K562 (cell line): ENCODE results near the gene SEMA3F. TPM values are rescaled to one million over a fixed set of nuclear protein-coding genes. Genes with fewer than 3 reads are reported as not detected.
A peak's percentile ranks its signal among the peaks of the same experiment; 100 is the strongest.

Experiments used
- ATAC-seq: fragments of 200-7000 bp; cut with Tn5 transposase; 3 replicates; pipeline ENCODE4 v1.9.1; 2020; ENCODE audit warnings: moderate library complexity
- BruUV-seq: library from RNA; stranded (reverse); fragments of 400-500 nt; replicated peaks from 2 replicates; lab custom pipeline; 2021; lab: Mats Ljungman, UMichigan
- CTCF ChIA-PET: fragments of 300-600 bp; formaldehyde crosslinking; extraction: SDS; loops from one replicate; lab custom pipeline; 2021; ENCODE audit warnings: low intra/inter-chr PET ratio; lab: Yijun Ruan, JAX
- POLR2A ChIA-PET: fragments of 300-600, 350-650 bp; sonication (Branson Sonifier 250); formaldehyde crosslinking; extraction: SDS; loops from one replicate; lab custom pipeline; 2021; ENCODE audit warnings: antibody characterized with exemption, inconsistent platforms; lab: Yijun Ruan, JAX
- DNase-seq, 4 experiments: peaks; one replicate each; pipeline versions ENCODE4 v3.0.0 to v3.0.0-alpha.2; 2011 to 2018; ENCODE audit warnings: low spot score in 3 of 4, mixed read lengths in 3 of 4; ENCODE audit errors: extremely low read depth in 1 of 4
- FAIRE-seq: peaks from 2 replicates; lab custom pipeline; 2011; peaks lifted over from hg19 to GRCh38; lab: Jason Lieb, UNC
- H2AFZ ChIP-seq: 2 replicates; pipeline ENCODE4 v1.6.0; 2011; ENCODE audit warnings: low read depth, low read length, control low read depth, inconsistent platforms
- H3K27ac ChIP-seq: fragments of 200-600 bp; 3 replicates; pipeline ENCODE4 v1.8.0; 2011; ENCODE audit warnings: low read depth, mild to moderate bottlenecking, control low read depth, inconsistent platforms, low read length, moderate library complexity, mixed read lengths; ENCODE audit errors: extremely low read depth
- H3K27me3 ChIP-seq, 2 experiments: fragments of 300-600 bp in 1 of 2; 2 replicates in 1 of 2; 3 replicates in 1 of 2; pipeline versions ENCODE4 v1.6.0 to v1.8.0; 2011; ENCODE audit warnings: inconsistent platforms in 2 of 2, low read length in 2 of 2, mild to moderate bottlenecking in 1 of 2, mixed read lengths in 1 of 2, moderate library complexity in 1 of 2; ENCODE audit not compliant: control insufficient read depth in 2 of 2, insufficient read depth in 2 of 2
- H3K36me3 ChIP-seq: fragments of 300-600 bp; 3 replicates; pipeline ENCODE4 v1.8.0; 2011; ENCODE audit warnings: mild to moderate bottlenecking, low read length, inconsistent platforms; ENCODE audit not compliant: control insufficient read depth, insufficient read depth
- H3K4me1 ChIP-seq, 2 experiments: fragments of 200-600 bp in 1 of 2; replicated peaks in 1 of 2; 2 replicates in 1 of 2; 3 replicates in 1 of 2; pipeline versions ENCODE4 v1.5.1 to v1.8.0; 2011; ENCODE audit warnings: inconsistent platforms in 2 of 2, low read length in 2 of 2, mild to moderate bottlenecking in 1 of 2, mixed read lengths in 1 of 2, moderate library complexity in 1 of 2; ENCODE audit not compliant: control insufficient read depth in 2 of 2, insufficient read depth in 2 of 2
- H3K4me2 ChIP-seq: 2 replicates; pipeline ENCODE4 v1.6.1; 2011; ENCODE audit warnings: low read length, control low read depth, inconsistent platforms, mixed read lengths; ENCODE audit not compliant: insufficient read depth
- H3K4me3 ChIP-seq: fragments of 200-600 bp; sonication (generic), shearing (Covaris generic); 2 replicates; pipeline ENCODE4 v1.5.1; 2016; ENCODE audit warnings: control low read depth, inconsistent platforms
- H3K79me2 ChIP-seq: fragments of 200-600 bp; 3 replicates; pipeline ENCODE4 v1.8.0; 2011; ENCODE audit warnings: low read length, inconsistent platforms; ENCODE audit not compliant: control insufficient read depth, insufficient read depth
- H3K9ac ChIP-seq, 2 experiments: 2 replicates each; pipeline versions ENCODE4 v1.6.0 to v1.6.1; 2011; ENCODE audit warnings: low read depth in 2 of 2, low read length in 2 of 2, control low read depth in 1 of 2, inconsistent platforms in 1 of 2, mild to moderate bottlenecking in 1 of 2, mixed read lengths in 1 of 2; ENCODE audit not compliant: insufficient read depth in 1 of 2
- H3K9me1 ChIP-seq: one replicate; pipeline ENCODE4 v1.6.0; 2011; ENCODE audit warnings: inconsistent platforms, mild to moderate bottlenecking, low read length, moderate library complexity; ENCODE audit not compliant: control insufficient read depth, insufficient read depth
- H3K9me3 ChIP-seq: replicated peaks from 2 replicates; pipeline ENCODE4 v1.5.1; 2011; ENCODE audit warnings: low read depth, low read length, inconsistent platforms; ENCODE audit not compliant: control insufficient read depth, insufficient read depth
- H4K20me1 ChIP-seq: replicated peaks from 2 replicates; pipeline ENCODE4 v1.6.1; 2011; ENCODE audit warnings: low read length, inconsistent platforms, mixed read lengths; ENCODE audit not compliant: control insufficient read depth, insufficient read depth
- POLR2AphosphoS2 ChIP-seq: IDR thresholded peaks from 2 replicates; pipeline ENCODE4 v1.6.1; 2012; ENCODE audit warnings: low read length, improper control_type of control experiment
- USF1 ChIP-seq: sonication (generic); formaldehyde crosslinking; IDR thresholded peaks from 2 replicates; pipeline ENCODE4 v1.9.0; 2022; ENCODE audit warnings: mild to moderate bottlenecking, missing genetic modification reagents
- WGBS: fragments of 100-300 bp; shearing (Covaris generic); methylation state at CpG from one replicate; pipeline ENCODE4 v1.1.6; 2016; ENCODE audit warnings: low coverage, mixed read lengths; ENCODE audit not compliant: insufficient coverage; ENCODE audit errors: missing lambda C conversion rate; 5-methylcytosine and 5-hydroxymethylcytosine counted together
- in situ Hi-C: fragments of 300-500 bp; cut with MboI; formaldehyde crosslinking; loops from 4 replicates; pipeline ENCODE4 v1.15.0; 2018; ENCODE audit warnings: inconsistent platforms, mixed read lengths
- intact Hi-C: fragments of 100-400 bp; cut with micrococcal nuclease; formaldehyde crosslinking; loops from 2 replicates; pipeline ENCODE4 v1.14.2; 2022
- polyA plus RNA-seq, 8 experiments: library from polyadenylated mRNA; depleted of rRNA in 4 of 8; stranded (reverse) in 5 of 8; unstranded in 3 of 8; fragments of >200 nt; fragmentation: Nextera tagmentation in 2 of 8; fragmentation: Illumina TruSeq in 1 of 8; extraction: Ambion mirVana in 2 of 8; extraction: Trizol in 1 of 8; gene quantifications; 2 replicates each; pipeline versions ENCODE4 v1.2.1 to v1.2.3, GENCODE V29; 2011 to 2014; ENCODE audit warnings: inconsistent platforms in 1 of 8, missing spikeins in 1 of 8
- total RNA-seq, 7 experiments: library from RNA; depleted of rRNA in 6 of 7; stranded (reverse); fragments of >200 nt in 6 of 7; fragmentation: Illumina TruSeq in 2 of 7; extraction: Trizol in 2 of 7; gene quantifications; 2 replicates each; pipeline versions ENCODE4 v1.2.1 to v1.2.3, GENCODE V29; 2011 to 2021; ENCODE audit warnings: low replicate concordance in 1 of 7

Gene SEMA3F
- total and polyA plus RNA-seq, 9 of the 15 experiments (the other 6 are each of a cell fraction or from before 2014, with no cell fraction given), result 0.58 to 3.0 (median 2.0) TPM; not detected in 2

- H3K79me2 ChIP-seq, result no peaks in the 10 kb centered on the region
- H3K36me3 ChIP-seq, result no peaks in the 10 kb centered on the region
- intact Hi-C loops (loop anchor here (1.0 to 2.0 kb wide), 3 partner anchors 35 to 135 kb away; partner anchors contain the start of gene SEMA3F), in situ Hi-C loops (loop anchor here (5.0 kb wide), 2 partner anchors 37 to 82 kb away; no protein-coding TSS in a partner anchor)
- FAIRE-seq (no peak), ATAC-seq (no peak), DNase-seq (no peak)
- no peak overlapping the region for H3K4me3 ChIP-seq
- H3K27me3 ChIP-seq, result peaks cover 0 to 4% of the 10 kb centered on the region in 2 experiments; a peak in 1 of 5 replicates
- no peak overlapping the region for H3K9ac ChIP-seq
- POLR2A ChIA-PET, result no interaction called here
- H3K27ac ChIP-seq, result no peak overlapping the region
- no peaks in the 10 kb centered on the region; the same call in 1 of the 2 replicates for H4K20me1 ChIP-seq
- no peaks in the 10 kb centered on the region for H3K9me3 ChIP-seq
- H2AFZ ChIP-seq, result no peak overlapping the region
- TF ChIP-seq POLR2AphosphoS2 (no peak), USF1 (CRISPR knock-in tag) (peak; percentile 21; the same call in 1 of the 2 replicates)
- H3K9me1 ChIP-seq, result no peaks in the 10 kb centered on the region
- WGBS, result 9% methylated on average over 7 of the region's 7 CpGs
- BruUV-seq, result no TSS peak
- H3K4me1 ChIP-seq, result peaks cover 2 to 27% of the 10 kb centered on the region in 2 experiments; a peak in 2 of 5 replicates
- H3K4me2 ChIP-seq, result no peak overlapping the region
- CTCF ChIA-PET, result interaction anchor here (0.8 to 2.8 kb wide), 2 partner anchors 35 to 69 kb away, joined by 8 to 34 read pairs; partner anchors contain the start of gene SEMA3F
Measured at GRCh38 chr3:50189989-50190388, 34.9 kb downstream of the SEMA3F start.
